ENCODE measurements around the gene CYP27B1. TPM values are rescaled to one million over a fixed set of nuclear protein-coding genes. Genes with fewer than 3 reads are reported as not detected.

CYP27B1 gene
- total and polyA plus RNA-seq, 10 of the 15 experiments (the other 5 are each of a cell fraction or from before 2014, with no cell fraction given), result 0.10 to 2.7 (median 1.1) TPM

DNA sequence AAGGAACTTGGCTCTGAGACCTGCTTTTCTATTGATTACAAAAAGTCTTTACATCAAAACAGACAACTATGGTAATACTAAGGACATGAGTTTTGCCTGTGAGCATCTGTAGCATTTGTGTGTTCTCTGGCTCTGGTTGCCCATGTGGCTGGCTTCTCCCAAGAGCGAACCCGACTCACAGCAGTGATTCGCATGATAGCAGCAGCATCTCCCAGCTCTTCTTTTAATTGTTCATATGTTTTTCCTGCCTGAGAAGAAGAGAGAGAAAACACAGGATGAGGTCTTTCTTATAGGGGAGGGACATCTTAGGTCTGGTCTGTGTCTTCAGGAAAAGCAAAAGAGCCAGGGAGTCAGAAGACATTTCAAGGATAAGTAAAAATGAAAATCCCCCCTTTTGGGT, 34.1 kb upstream of the CYP27B1 start:
- ATAC-seq, result no peak
- Histone ChIP-seq H3K79me2 (ENCODE audit: control insufficient read depth, insufficient read depth, low read length) (no peaks in the 10 kb centered on the region), H3K9me3 (replicated peaks; ENCODE audit: control insufficient read depth, insufficient read depth, low read length) (no peaks in the 10 kb centered on the region), H3K36me3 (ENCODE audit: control insufficient read depth in 2 of 2, insufficient read depth in 2 of 2, low read length in 1 of 2) (peaks cover 5 to 17% of the 10 kb centered on the region in 2 experiments), H3K27me3 (replicated peaks in 1 of 2; ENCODE audit: control insufficient read depth in 2 of 2, insufficient read depth in 2 of 2, low read length in 1 of 2) (no peaks in the 10 kb centered on the region), H3K4me2 (ENCODE audit: control insufficient read depth, insufficient read depth) (no peak overlapping the region), H3K9ac (ENCODE audit: control insufficient read depth, insufficient read depth, low read length) (no peak overlapping the region), H2AFZ (ENCODE audit: control insufficient read depth, low read depth, low read length) (no peak overlapping the region), H3K27ac (ENCODE audit: control insufficient read depth, insufficient read depth) (no peak overlapping the region), H4K20me1 (ENCODE audit: control insufficient read depth, insufficient read depth) (no peaks in the 10 kb centered on the region), H3K4me3 (no peak overlapping the region), H3K4me1 (ENCODE audit: control insufficient read depth, insufficient read depth, low read length) (no peaks in the 10 kb centered on the region)
- ChIA-PET SMC1A (ENCODE audit: uncharacterized antibody, unreplicated experiment) (interaction anchor here (0.9 to 3.1 kb wide), 4 partner anchors 32 to 103 kb away, joined by 3 to 22 read pairs (median 9); no protein-coding TSS in a partner anchor), RAD21 (ENCODE audit: unreplicated experiment) (no interaction called here), CTCF (interaction anchor here (0.8 to 9.5 kb wide), 6 partner anchors 9 to 103 kb away, joined by 3 to 87 read pairs (median 3); no protein-coding TSS in a partner anchor), POLR2A (no interaction called here)
- no peak for FAIRE-seq
- WGBS (ENCODE audit: insufficient coverage, insufficient replicate concordance, low lambda C conversion rate, missing lambda C conversion rate), result 98% methylated on average over 3 of the region's 3 CpGs
- no TSS peak for BruUV-seq (replicated peaks)
- TF ChIP-seq ZNF622 (IDR thresholded peaks at IDR 0.05) (no peak), TAF1 (IDR thresholded peaks at IDR 0.05; ENCODE audit: borderline replicate concordance, low read depth, low read length) (no peak), ZBED1 (IDR thresholded peaks at IDR 0.05; ENCODE audit: borderline replicate concordance) (no peak), SMARCA5 (IDR thresholded peaks at IDR 0.05) (no peak), RBBP5 (conservative IDR thresholded peaks at IDR 0.05) (no peak), ZNF384 (IDR thresholded peaks at IDR 0.05; ENCODE audit: borderline replicate concordance, low read depth, low read length) (no peak), RCOR1 (conservative IDR thresholded peaks at IDR 0.05; ENCODE audit: low read depth, low read length) (no peak), FOXK2 (IDR thresholded peaks at IDR 0.05) (no peak), IRF4 (IDR thresholded peaks at IDR 0.05; ENCODE audit: low read depth, low read length) (no peak), CHD1 (IDR thresholded peaks at IDR 0.05; ENCODE audit: low read depth, low read length) (no peak)
- TF ChIP-seq, protein P1, sequence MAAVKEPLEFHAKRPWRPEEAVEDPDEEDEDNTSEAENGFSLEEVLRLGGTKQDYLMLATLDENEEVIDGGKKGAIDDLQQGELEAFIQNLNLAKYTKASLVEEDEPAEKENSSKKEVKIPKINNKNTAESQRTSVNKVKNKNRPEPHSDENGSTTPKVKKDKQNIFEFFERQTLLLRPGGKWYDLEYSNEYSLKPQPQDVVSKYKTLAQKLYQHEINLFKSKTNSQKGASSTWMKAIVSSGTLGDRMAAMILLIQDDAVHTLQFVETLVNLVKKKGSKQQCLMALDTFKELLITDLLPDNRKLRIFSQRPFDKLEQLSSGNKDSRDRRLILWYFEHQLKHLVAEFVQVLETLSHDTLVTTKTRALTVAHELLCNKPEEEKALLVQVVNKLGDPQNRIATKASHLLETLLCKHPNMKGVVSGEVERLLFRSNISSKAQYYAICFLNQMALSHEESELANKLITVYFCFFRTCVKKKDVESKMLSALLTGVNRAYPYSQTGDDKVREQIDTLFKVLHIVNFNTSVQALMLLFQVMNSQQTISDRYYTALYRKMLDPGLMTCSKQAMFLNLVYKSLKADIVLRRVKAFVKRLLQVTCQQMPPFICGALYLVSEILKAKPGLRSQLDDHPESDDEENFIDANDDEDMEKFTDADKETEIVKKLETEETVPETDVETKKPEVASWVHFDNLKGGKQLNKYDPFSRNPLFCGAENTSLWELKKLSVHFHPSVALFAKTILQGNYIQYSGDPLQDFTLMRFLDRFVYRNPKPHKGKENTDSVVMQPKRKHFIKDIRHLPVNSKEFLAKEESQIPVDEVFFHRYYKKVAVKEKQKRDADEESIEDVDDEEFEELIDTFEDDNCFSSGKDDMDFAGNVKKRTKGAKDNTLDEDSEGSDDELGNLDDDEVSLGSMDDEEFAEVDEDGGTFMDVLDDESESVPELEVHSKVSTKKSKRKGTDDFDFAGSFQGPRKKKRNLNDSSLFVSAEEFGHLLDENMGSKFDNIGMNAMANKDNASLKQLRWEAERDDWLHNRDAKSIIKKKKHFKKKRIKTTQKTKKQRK (IDR thresholded peaks at IDR 0.05; ENCODE audit: low read depth, low read length), result no peak
- intact Hi-C loops (cut with micrococcal nuclease; ENCODE audit: unreplicated experiment) (no loop called here), in situ Hi-C loops (cut with MboI) (no loop called here)
- no peak for DNase-seq (ENCODE audit: low read depth, low spot score)

Measured in GM12878 (cell line).